HG03025 (cell line): Measurements from ENCODE around the gene RASSF7.

ENCODE experiments used
- ATAC-seq: cut with Tn5 transposase; IDR thresholded peaks from one replicate; pipeline ENCODE4 v1.9.1; 2021; ENCODE audit warnings: mild to moderate bottlenecking, moderate library complexity; ENCODE audit not compliant: unreplicated experiment, low FRiP score

The RASSF7 gene

GRCh38 chr11:581752-582151, 21.0 kb downstream of the RASSF7 start:
- no peak for ATAC-seq

- ATAC-seq = no peak
Measured at GRCh38 chr11:584287-584686, 23.5 kb downstream of the RASSF7 start.

DNA sequence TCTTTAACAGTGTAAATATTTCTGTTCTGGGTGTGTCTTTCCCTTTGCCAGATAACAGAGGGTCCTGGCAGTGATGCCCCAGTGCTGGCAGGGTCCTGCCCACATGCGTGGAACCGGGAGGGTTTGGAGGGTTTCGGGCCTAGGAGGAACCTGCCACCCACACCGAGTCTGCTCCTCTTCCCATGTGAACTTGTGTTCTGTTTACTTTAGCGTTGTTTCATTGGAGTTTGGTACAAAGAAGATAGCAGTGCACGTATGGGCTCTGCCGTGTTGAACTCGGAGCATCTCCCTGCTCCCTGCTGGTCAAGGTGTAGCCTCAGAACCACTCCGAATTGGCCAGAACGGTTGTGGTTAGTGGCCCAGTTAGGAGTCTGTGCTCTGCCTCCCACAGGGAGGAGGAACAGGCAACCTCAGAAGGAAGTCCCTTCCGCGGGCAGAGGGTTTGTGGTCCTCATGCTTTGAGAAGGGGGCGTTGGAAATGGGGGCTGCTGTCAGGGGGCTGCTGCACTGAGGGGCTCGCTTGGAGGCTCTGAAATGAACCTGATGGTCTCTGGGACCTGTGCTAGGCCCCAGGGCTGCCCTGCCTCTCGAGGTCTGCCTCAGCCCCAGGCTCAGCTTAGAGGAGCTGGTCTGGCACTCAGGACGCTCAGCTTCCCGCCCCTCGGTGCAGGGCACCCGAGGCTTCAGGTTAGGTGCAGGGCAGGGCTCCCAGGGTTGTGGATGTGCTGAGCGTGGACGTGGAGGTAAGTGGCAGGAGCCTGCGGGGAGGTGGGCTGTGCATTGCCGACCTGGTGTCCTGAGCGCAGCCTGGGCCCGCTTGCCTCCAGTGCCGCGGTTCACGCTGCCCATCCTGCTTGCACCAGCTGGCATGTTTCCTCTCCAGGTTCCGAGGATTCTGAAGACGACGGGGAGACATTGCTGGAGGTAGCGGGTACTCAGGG, 25.9 kb downstream of the RASSF7 start:
- ATAC-seq = no peak

DNA sequence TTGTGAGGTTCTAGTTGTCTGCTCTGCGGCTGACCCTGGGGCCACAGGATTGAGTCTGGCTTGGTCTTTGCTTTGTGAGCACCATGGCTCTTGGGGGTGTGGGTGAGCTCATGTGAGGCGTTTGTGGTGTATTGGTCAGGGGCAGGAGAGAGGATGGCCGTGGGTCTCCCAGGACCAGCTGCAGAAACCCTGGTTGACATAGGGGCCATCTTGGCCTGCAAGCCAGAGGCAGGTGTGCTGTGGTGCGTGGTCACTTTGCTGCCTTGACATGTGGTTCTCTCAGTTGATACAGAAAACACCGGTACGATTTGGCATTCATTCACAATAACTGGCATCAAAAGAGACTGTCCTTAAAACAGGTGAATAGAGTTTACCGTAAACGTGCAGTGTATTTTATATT, 26.8 kb downstream of the RASSF7 start:
- ATAC-seq = no peak

- ATAC-seq = no peak
Measured at GRCh38 chr11:587978-588380, 27.2 kb downstream of the RASSF7 start.

GRCh38 chr11:589798-590197, 29.0 kb downstream of the RASSF7 start:
- no peak for ATAC-seq

DNA sequence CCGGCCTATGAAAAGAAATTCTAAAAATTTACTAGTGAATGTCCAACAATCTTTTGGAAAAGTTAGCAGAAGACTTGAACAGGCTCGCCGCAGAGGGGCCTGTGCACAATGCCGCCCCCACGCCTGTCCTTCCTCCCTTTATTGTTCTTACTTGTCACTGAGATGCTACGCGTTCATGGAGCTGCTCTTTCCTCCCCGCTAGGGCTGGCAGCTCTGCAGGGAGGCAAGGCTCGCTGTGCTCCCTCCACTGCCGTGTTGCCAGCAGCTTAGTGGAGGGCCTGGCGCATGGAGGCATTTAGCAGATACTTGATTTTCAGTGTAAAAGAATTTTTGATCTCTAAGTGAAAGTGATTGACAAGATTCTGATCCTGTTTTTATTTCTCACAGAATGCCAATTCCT, 30.2 kb downstream of the RASSF7 start:
- no peak for ATAC-seq

DNA sequence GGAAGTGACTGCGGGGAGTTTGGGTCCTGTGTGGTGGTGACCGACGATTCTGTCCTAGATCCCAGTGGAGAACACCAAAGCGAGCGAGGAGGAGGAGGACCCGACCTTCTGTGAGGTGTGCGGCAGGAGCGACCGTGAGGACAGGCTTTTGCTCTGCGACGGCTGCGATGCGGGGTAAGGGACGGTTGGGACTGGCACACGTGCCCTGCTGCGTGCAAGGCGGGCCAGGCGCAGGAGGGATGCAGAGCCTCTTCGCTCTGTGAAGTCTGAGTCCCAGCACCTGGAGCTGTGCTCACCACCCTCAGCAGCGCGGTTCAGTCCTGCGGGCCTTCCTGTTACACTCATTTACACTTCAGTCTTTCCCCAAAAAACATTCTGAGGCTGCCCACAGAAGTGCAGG, 31.7 kb downstream of the RASSF7 start:
- no peak for ATAC-seq

DNA sequence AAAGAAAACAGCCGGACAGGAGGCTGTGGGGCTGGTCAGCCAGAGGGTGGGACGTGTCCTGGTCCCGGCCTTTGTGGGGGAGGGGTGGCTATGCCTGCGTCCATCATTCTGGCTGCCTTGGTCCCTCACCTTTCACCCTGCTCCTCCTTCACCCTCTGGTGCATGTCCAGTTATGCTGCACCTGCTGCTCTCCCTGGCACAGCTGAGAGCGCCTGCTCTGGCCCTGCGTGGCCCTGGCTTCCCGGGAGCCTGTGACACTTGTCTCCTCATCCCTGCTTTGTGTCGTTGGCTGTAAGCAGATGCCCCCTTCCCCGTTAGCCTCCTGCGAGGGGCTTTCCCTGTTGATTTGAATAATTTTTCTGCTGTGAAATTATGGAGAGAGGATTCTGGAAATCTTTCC, 32.1 kb downstream of the RASSF7 start:
- no peak for ATAC-seq

DNA sequence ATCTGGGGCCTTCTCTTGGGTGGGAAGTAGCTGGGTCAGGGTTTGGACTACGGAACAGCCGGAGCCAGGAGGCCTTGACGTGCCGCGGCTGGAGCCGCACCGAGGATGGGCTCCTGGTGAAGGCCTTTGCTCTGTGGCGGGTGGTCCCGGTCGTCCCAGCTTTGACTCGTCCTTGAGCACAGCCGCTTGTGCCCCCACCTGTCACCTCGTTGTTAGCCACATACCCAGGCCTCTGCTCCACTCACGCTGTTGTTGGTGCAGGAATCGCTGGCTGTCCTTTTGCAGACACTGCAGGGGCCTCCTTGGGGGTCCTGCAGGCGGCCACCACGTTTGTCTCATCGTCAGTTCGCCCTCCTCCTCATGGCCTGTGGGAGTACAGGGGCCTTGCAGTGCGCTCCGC, 32.6 kb downstream of the RASSF7 start:
- no peak for ATAC-seq

- ATAC-seq = no peak
Measured at GRCh38 chr11:595400-595799, 34.6 kb downstream of the RASSF7 start.

DNA sequence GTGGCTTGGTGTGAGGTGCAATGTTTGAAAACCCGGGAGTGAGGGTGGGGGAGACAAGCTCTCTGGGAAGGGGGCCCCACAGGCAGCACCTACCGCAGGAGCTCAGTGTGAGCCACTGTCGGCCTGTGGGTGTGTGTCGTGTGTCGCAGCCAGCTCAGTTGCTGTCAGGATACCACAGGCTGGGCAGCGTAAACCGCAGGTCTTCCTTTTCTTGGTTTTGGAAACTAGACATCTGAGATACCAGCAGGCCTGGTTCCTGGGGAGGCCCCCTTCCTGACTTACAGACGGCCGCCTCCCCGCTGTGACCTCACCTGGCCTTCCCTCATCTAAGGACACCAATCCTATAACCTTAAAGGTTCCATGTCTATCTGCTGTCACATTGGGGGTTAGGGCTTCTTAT, 35.6 kb downstream of the RASSF7 start:
- no peak for ATAC-seq

DNA sequence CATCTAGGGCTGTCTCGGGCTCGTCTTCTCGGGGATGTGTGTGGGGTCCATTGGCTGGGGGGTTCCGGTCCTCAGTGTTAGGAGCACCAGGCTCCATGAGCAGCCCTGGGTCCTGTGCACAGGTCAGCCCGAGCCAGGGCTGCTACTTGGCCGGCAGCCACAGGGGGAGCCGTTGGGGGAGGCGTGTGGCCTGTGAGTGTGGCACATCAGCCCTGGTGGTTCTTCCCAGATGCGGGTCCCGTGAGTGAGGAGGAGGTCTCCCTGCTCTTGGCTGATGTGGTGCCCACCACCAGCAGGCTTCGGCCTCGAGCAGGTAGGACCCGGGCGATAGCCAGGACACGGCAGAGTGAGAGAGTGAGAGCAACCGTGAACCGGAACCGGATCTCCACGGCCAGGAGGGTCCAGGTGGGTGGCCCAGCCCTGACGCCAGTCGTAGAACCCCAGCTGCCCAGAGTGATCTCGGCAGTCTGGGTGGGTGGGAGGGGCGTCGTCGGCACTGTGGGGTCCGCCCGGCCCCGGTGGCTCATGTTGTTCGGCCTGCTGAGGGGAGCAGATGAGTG, 36.5 kb downstream of the RASSF7 start:
- ATAC-seq = no peak

GRCh38 chr11:598005-598680, 37.4 kb downstream of the RASSF7 start:
- no peak for ATAC-seq

DNA sequence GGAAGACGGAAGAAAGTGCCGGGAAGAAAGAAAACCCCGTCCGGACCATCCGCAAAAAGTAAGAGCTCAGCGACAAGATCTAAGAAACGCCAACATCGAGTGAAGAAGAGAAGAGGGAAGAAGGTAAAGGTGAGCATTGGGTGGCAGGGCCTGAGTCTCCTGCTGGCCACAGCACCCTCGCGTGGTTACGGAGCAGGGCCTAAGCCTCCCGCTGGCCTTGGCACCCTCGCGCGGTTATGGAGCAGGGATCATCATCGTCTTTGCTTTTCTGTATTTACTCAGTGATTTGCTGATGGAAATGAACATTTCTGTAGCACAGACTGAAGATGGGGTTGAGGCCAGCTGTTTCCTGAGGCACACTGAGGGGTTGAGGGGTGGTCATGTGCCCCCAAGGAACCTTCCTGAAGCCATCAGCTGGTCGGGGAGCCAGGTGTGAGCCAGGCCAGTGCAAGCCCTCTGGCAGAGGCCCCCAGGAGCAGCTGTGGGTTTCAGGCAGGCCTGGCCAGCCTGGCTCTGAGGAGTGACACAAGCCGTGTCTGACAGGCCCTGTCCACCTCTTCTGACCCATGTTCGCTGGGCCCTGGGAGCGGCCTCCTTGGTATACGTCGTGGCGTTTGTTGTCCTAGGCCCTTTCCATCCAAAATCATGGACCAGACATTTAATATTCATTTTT, 40.9 kb downstream of the RASSF7 start:
- ATAC-seq = no peak

DNA sequence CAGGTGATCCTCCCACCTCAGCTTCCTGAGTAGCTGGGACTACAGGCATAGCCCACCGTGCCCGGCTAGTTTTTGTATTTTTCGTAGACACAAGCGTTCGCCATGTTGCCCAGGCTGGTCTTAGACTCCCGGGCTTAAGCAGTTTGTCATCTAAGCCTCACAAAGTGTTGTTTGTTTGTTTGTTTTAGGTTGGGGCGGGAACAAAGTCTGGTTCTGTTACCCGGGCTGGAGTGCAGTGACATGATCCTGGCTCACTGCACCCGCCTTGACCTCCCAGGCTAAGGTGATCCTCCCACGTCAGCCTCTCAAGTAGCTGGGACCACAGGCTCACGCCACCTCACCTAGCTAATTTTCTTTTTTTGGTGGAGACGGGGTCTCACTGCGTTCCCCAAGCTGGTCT, 42.4 kb downstream of the RASSF7 start:
- no peak for ATAC-seq

DNA sequence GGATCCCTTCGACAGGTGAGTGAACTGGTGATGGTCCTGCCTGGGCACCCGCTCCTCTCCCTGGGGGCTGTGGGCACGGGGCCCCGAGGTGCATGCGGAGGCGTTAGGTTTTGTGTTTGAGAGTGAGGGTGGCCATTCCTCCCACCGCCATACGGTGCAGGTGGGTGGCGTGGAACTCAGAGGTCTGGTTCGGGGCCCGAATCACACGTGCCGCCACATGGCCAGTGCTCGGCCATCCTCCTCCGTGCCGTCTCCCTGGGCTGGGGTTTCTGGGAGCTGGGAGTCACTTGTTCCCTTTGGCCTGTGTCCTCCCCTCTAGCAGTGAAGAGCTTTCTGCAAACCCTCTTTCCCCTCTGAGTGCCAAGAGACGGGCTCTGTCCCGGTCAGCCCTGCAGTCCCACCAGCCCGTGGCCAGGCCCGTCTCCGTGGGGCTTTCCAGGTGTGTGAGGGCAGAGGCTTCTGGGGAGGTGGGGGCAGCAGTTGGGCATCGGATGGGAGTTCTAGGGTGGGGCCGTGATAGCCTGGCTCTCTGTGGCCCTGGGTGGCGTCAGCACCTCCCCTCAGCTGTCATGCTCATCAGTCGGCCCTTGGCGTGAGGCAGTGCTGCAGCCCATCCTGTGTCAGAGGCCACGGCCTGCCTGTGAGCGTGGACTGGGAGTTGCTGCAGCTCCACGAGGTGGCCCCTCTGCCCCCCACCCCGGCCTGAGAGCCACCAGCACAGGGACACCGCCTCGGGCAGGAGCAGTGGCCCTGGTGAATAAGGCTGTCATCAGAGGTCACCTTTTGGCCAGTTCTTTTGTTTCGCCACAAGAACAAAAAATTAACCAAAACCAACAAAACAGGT, 44.7 kb downstream of the RASSF7 start:
- ATAC-seq = no peak

GRCh38 chr11:606245-606644, 45.5 kb downstream of the RASSF7 start:
- no peak for ATAC-seq

GRCh38 chr11:607020-607780, 46.4 kb downstream of the RASSF7 start:
- ATAC-seq = no peak
